Measurements from ENCODE around the gene P2RY13.
A peak's percentile ranks its signal among the peaks of the same experiment; 100 is the strongest.

P2RY13 gene

GRCh38 chr3:151289445-151289844 is 39.9 kb downstream of the P2RY13 start:
- no peak for ATAC-seq

- ATAC-seq: no peak
Observed at GRCh38 chr3:151285940-151286339, 43.4 kb downstream of the P2RY13 start.

- peak; percentile 26 to 56 for ATAC-seq
Observed at GRCh38 chr3:151283907-151284461, 45.4 kb downstream of the P2RY13 start.

GRCh38 chr3:151283387-151283786 is 46.0 kb downstream of the P2RY13 start:
- ATAC-seq: no peak

DNA sequence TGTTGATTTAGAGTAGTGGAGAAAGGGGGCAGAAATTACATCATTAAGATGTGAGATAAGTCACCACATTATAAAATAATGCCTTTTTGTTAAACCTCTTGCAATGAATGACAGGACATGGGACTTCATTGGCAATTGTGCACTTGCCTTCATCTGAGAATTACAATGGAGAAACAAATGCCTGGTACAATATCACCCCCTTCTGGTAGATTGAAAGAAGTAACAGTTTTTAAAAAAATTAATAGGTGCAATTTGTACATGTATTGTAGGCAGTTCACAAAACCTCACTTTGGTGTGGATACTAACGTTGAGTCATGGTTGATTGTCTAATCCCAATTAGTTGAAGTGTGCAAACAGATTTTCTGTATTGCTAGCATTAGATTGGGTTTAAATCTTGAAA is 46.4 kb downstream of the P2RY13 start:
- peak; percentile 39 to 49 for ATAC-seq

DNA sequence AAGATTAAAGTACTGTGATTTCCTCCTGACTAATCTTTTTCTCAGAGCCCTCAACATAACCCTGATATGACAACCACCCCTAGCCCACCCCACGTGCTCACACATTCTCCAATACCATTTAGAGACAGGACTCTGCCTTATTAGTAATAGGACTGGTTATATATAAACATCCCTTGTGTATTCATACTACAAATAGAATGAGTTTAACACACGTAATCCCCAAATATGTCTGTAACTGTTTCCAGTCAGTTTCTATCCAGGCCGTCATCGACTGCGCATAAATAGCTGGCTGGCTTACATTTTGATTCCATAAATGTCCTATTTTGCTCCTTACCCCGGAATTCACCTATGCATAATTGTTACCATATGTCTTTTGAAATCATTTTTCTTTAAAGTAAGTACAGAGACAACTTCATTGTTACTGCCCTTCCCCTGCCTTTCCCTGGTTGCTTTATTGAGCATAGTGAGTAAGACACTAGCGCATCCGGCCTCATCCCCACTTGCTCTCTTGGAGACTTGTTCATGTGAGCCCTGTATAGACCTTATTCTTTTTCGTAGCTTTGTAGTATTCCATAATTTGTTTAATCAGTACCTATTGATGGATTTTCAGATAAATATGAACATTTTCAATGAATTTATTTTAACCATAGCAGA is 47.6 kb downstream of the P2RY13 start:
- ATAC-seq: no peak

- ATAC-seq: peak; percentile 18 to 37
Observed at GRCh38 chr3:151278230-151278629, 51.1 kb downstream of the P2RY13 start, which contains the start of gene P2RY14. P2RY14 (minus strand) TSS chr3:151278542; CDS start chr3:151214316, 64,226 bp downstream.

GRCh38 chr3:151276687-151277042 is 52.7 kb downstream of the P2RY13 start:
- ATAC-seq: peak; percentile 50 to 58
